Suppressor macrophage treated with lipopolysaccharide for 1 hour (primary cell): ENCODE results near the gene CD3D.
A peak's percentile ranks its signal among the peaks of the same experiment; 100 is the strongest.

Source experiments
- DNase-seq, 3 donors: peaks; one replicate each; pipeline ENCODE4 v3.0.0-alpha.2; 2020 to 2022

Gene CD3D

GRCh38 chr11:118295815-118296454 is 46.6 kb downstream of the CD3D start:
- peak; percentile 68 to 77 (median 75) for DNase-seq

GRCh38 chr11:118295199-118295598 is 47.3 kb downstream of the CD3D start:
- no peak for DNase-seq

GRCh38 chr11:118294053-118294452 is 48.5 kb downstream of the CD3D start:
- no peak for DNase-seq

GRCh38 chr11:118291477-118292135 is 50.9 kb downstream of the CD3D start:
- DNase-seq: peak; percentile 72 to 90 (median 84)

GRCh38 chr11:118290923-118291322 is 51.6 kb downstream of the CD3D start:
- peak; percentile 69 to 82 (median 77) for DNase-seq

GRCh38 chr11:118289401-118289800 is 53.1 kb downstream of the CD3D start:
- DNase-seq: no peak
